ENCODE data around the gene OR2W3.

GRCh38 chr1:247864644-247865043 is 30.7 kb upstream of the OR2W3 start:
- no peak for TF ChIP-seq EZH2 (IDR thresholded peaks at IDR 0.05)
- no peak for TF ChIP-seq FOSL1 (IDR thresholded peaks at IDR 0.05; ENCODE audit: low read depth)
- TF ChIP-seq CTCF (IDR thresholded peaks at IDR 0.05 in 2 of 3, conservative IDR thresholded peaks at IDR 0.05 in 1 of 3; ENCODE audit: borderline replicate concordance in 1 of 3, insufficient read depth in 1 of 3, low read depth in 2 of 3, low read length in 2 of 3), result no peak
- no peak for TF ChIP-seq ZNF274 (IDR thresholded peaks at IDR 0.05; ENCODE audit: low read depth, low read length)

Measured in HCT116 (cell line).